DOHH2 (cell line): ENCODE measurements around the gene RALGAPA2.

ENCODE experiments used
- EZH2phosphoT487 ChIP-seq: fragments of 200-600 bp; sonication (generic); IDR thresholded peaks from 2 replicates; pipeline ENCODE4 v1.6.1; 2017; ENCODE audit warnings: borderline replicate concordance, mild to moderate bottlenecking, antibody characterized with exemption, low read length, moderate library complexity, mixed read lengths
- TF ChIP-seq, protein P1 (sequence below): fragments of 200-600 bp; sonication (generic); IDR thresholded peaks from one replicate; pipeline ENCODE4 v1.5.1; 2014; ENCODE audit warnings: antibody characterized with exemption, mild to moderate bottlenecking, low read depth, low read length; ENCODE audit not compliant: poor library complexity, severe bottlenecking

DNA sequence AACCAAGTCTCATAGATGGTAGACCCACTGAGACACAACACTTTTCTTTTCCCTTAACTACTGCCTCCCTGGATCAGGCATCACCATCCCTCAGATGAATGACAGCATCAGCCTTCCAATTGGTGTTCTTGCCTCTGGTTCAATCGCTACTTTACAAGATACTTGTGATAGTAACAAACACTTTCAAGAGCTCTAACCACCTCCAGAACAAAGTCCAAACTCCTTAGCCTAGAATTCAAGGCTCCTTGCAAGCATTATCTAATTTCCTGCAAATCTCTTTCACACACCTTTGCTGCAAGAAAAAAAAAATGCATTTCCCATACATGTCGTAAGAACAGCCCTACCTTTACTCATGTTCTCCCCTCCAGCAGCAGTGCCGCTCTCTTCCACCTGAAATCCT lies 33.1 kb downstream of the RALGAPA2 start:
- TF ChIP-seq, protein P1, sequence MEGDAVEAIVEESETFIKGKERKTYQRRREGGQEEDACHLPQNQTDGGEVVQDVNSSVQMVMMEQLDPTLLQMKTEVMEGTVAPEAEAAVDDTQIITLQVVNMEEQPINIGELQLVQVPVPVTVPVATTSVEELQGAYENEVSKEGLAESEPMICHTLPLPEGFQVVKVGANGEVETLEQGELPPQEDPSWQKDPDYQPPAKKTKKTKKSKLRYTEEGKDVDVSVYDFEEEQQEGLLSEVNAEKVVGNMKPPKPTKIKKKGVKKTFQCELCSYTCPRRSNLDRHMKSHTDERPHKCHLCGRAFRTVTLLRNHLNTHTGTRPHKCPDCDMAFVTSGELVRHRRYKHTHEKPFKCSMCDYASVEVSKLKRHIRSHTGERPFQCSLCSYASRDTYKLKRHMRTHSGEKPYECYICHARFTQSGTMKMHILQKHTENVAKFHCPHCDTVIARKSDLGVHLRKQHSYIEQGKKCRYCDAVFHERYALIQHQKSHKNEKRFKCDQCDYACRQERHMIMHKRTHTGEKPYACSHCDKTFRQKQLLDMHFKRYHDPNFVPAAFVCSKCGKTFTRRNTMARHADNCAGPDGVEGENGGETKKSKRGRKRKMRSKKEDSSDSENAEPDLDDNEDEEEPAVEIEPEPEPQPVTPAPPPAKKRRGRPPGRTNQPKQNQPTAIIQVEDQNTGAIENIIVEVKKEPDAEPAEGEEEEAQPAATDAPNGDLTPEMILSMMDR = no peak
- no peak for TF ChIP-seq EZH2phosphoT487
